Esophagus squamous epithelium (tissue), 4 donors: ENCODE measurements around the gene PIGT.

Experiments used
- POLR2A ChIP-seq, 4 donors: fragments of 450-650 bp; IDR thresholded peaks; one replicate each; pipeline ENCODE4 v1.6.1; 2017; ENCODE audit warnings: antibody characterized with exemption in 4 of 4, mild to moderate bottlenecking in 4 of 4, moderate library complexity in 3 of 4
- TF ChIP-seq, protein P1 (sequence below), 6 experiments: fragments of 450-650 bp in 4 of 6; fragments of 200-600 bp in 2 of 6; sonication (generic) in 2 of 6; IDR thresholded peaks; one replicate each; pipeline ENCODE4 v1.5.1; 2016 to 2019; ENCODE audit warnings: antibody characterized with exemption in 6 of 6, mild to moderate bottlenecking in 4 of 6, moderate library complexity in 4 of 6

DNA sequence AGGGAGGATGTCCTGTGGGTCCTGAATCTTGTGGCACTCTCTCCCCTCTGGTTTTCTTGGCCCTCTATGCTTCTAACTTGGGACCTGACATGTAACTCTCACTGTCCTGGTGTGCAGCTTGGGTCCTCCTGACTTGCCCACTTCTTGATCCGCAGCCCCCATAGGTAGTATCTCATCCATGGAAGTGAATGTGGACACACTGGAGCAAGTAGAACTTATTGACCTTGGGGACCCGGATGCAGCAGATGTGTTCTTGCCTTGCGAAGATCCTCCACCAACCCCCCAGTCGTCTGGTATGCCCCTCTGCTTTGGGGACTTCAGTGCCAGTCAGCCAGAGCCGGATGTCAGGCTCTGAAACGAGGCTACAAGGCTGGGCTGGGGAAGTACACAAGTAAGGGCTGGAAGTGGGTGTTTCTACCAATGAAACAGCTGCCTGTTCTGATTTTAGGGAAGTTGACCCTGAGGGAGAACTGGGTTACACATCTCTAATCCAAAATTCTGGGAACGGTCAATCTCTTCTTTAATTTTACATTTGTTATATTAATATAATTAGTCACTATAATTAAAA lies 7.2 kb upstream of the PIGT start:
- TF ChIP-seq, protein P1, sequence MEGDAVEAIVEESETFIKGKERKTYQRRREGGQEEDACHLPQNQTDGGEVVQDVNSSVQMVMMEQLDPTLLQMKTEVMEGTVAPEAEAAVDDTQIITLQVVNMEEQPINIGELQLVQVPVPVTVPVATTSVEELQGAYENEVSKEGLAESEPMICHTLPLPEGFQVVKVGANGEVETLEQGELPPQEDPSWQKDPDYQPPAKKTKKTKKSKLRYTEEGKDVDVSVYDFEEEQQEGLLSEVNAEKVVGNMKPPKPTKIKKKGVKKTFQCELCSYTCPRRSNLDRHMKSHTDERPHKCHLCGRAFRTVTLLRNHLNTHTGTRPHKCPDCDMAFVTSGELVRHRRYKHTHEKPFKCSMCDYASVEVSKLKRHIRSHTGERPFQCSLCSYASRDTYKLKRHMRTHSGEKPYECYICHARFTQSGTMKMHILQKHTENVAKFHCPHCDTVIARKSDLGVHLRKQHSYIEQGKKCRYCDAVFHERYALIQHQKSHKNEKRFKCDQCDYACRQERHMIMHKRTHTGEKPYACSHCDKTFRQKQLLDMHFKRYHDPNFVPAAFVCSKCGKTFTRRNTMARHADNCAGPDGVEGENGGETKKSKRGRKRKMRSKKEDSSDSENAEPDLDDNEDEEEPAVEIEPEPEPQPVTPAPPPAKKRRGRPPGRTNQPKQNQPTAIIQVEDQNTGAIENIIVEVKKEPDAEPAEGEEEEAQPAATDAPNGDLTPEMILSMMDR (IDR thresholded peaks at IDR 0.05): no peak
- TF ChIP-seq POLR2A (IDR thresholded peaks at IDR 0.05): no peak
